ENCODE data around the gene UBA1.

- TF ChIP-seq, protein P1, sequence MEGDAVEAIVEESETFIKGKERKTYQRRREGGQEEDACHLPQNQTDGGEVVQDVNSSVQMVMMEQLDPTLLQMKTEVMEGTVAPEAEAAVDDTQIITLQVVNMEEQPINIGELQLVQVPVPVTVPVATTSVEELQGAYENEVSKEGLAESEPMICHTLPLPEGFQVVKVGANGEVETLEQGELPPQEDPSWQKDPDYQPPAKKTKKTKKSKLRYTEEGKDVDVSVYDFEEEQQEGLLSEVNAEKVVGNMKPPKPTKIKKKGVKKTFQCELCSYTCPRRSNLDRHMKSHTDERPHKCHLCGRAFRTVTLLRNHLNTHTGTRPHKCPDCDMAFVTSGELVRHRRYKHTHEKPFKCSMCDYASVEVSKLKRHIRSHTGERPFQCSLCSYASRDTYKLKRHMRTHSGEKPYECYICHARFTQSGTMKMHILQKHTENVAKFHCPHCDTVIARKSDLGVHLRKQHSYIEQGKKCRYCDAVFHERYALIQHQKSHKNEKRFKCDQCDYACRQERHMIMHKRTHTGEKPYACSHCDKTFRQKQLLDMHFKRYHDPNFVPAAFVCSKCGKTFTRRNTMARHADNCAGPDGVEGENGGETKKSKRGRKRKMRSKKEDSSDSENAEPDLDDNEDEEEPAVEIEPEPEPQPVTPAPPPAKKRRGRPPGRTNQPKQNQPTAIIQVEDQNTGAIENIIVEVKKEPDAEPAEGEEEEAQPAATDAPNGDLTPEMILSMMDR (IDR thresholded peaks at IDR 0.05; ENCODE audit: insufficient read depth, low read depth, low read length), result no peak
- TF ChIP-seq EZH2 (IDR thresholded peaks at IDR 0.05; ENCODE audit: insufficient read depth, low read length), result no peak
These were observed 13.7 kb upstream of the UBA1 start for GRCh38 chrX:47179928-47180255.
